Measurements from ENCODE around the gene RFTN2.
"Not testable (repeated sequence)": the region's sequence is repeated elsewhere in the genome, so short reads cannot be mapped to it uniquely, and the experiment has no call there.

Gene RFTN2

DNA sequence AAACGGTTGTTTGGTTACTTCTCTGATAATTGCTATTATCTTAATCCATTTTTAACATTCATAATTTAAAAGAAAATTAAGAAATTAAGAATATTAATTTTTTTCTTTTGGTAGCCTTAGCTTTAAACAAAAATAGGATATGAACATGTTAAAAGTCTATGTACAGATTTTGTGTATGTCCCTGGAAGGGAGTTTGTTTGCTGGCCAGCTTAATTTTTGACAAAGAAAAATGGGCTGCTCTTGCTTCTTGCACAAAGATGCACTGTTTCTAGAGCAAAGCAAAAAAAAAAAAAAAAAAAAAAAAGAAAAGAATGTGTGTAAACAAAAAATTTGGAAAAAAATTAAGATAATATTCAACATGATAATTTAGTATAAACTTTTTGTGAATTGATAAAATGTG is 1.3 kb downstream of the RFTN2 start:
- no peak for DNase-seq

DNA sequence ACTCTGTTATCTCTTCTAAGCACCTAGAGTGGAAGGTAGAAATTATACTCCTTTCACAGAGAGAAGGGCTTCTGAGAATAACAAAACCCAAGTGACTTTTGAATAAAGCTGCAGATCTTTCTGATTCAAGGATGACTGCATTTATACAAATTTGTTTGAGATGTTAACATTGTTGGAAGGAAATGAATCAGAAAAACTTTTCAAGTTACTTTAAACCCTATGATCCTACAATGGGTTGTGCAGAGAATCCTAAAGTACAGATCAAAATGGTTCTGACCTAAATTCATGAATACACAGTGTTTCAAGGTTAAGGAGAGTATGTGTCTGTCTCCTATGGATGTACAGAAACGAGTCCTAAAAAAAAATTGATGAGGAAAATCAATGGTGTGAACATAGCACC is 1.8 kb downstream of the RFTN2 start:
- no peak for DNase-seq

DNA sequence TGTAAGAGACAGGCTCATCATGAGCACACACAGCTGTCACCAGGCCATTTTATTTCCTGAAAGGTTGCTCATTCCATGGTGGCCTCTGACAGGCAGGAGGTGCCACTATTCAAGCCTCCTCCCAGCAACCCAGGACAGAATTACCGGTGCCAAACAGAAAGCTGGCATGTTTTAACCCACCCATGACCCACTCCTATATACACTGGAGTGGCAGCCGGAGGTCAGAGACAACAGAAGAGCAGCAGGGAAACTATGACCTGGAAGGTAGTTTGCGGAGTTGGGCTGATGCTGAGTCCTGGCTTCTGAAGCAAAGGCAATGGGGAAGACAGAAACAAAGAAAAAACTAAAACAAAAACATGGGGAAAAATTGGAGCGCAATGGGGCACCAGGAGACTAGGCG is 2.3 kb downstream of the RFTN2 start:
- DNase-seq, result no peak

DNA sequence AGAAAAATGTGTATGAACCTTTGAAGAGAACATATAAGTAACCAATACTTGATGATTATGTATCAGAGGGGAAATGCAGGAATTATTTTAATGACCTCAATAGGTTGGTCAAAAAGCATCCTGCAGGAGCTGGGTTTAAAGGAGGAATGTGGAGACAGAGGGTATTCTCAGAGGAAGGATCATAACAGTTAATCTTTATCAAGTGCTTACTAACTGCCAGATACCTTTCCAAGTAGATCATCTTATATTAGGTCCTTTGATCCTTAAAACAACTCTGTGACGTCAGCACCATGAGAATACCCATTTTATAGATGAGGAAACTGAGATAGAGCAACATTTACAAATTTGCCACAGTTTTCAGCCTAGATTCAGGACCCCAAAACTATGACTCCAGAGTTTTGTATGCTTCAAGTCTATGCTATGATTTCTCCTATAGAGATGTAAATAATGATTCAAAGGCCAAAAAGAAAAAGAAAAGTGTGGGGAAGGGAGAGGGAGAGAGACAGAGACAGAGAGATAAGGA is 3.0 kb downstream of the RFTN2 start:
- no peak for DNase-seq

DNA sequence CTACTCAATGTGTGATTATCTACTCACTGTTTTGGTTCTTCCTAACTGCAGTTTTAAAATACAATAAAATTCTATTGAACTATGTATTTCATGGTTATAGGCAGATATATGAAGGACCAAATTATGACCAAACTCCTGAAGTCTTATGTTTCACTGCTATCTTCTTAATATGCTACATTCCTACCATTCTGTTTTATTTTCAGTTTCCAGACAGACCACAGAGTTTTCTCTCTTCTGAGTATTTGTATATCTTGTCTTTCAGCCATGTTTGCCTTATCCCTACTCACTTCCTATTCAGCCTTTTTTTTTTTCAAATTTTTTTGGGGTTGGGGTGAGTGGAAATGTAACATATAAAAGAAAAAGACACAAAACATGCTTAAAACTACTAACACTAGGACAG is 6.3 kb downstream of the RFTN2 start:
- DNase-seq, result no peak

DNA sequence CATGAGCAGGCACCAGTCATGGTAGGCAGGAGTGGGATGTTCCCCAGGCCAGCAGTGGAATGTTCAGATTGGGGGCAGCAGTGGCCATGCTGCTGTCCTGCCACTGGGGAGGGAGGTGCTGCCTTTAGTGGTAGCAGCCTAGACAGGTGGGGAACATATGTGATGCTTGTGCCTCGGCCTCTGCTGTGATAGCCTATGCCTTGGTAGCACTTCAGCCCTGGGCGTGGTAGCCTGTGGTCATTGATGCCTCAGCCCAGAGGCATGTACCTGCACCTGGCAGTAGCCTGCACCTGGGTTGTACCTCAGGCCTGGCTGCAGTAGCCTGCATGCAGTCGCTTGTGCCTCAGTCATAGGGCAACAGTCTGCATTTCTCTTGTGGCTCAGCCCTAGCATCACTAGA is 7.1 kb downstream of the RFTN2 start:
- DNase-seq, result no peak

DNA sequence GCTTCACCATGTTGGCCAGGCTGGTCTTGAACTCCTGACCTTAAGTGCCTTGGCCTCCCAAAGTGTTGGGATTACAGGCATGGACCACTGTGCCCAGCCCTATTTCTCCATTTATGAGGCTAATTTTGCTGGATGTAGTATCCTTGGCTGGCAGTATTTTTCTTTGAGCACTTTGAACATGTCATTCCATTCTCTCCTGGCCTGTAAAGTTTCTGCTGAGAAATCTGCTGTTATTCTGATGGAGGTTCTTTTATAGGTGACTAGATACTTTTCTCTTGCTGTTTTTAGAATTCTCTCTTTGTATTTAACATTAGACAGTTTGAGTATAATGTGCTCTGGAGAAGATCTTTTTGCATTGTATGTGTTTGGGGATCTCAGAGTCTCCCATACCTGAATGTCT is 9.1 kb downstream of the RFTN2 start:
- DNase-seq, result no peak

DNA sequence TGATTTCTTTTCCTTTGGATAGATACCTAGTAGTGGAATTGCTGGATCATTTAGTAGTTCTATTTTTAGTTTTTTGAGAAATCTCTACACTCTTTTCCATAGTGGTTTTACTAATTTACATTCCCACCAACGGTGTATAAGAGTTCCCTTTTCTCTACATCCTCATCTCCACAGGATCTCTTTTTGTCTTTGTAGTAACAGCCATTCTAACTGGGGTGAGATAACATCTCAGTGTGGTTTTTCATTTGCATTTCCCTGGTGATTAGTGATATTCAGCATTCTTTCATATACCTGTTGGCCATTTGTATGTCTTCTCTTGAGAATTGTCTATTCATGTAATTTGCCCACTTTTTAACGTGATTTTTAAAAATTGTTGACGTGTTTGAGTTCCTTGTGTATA is 13.8 kb downstream of the RFTN2 start:
- no peak for DNase-seq

DNA sequence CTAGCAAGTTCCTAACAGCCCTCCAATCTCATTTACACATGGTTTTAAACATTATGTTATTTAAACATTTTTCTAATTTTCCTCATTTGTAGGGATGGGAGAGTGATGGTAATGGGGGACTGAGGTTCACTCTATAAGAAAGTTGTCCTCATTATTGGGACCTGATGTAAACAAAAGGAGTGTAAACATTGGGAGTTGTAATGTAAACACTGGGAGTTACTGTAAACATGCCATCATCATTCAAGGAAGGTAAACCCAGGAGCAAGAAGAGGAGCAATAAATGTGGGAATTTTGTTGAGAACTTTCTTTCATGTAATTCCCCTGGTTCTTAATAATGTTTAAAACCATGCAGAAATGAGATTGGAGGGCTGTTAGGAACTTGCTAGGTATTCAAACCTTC is 17.8 kb downstream of the RFTN2 start:
- DNase-seq, result no peak

DNA sequence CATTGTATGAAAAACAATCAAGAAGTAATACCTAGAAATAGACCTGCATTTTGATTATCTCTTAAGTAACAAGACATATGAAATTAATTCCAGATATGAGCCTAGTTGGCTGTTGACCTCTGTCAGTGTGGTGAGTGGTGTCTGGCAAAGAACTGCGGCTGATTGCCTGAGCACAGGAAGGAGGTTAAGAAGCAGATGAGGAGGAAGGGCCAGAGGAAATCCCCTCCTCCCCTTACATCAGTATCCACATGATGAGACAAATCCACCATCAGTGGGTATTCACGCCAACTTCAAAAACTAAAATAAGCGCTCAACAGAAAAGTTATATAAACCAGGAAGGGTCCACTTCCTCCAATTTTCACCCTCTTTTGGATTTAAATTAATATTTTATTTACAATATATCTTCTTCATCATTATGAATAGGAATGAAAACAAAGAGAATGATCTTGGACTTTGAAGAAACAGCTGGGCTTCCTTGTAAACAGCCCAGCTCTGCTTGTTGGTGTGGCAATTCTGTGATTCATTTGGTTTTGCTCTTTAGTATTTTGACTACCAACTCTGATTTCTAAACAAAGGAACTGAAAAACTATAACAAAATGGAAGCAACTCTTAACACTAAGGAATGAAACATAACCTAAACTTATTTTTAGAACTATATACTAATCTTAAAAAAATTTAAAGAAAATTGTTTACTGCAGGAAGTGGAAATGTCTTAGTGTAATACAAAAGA is 27.3 kb downstream of the RFTN2 start:
- no peak for DNase-seq

DNA sequence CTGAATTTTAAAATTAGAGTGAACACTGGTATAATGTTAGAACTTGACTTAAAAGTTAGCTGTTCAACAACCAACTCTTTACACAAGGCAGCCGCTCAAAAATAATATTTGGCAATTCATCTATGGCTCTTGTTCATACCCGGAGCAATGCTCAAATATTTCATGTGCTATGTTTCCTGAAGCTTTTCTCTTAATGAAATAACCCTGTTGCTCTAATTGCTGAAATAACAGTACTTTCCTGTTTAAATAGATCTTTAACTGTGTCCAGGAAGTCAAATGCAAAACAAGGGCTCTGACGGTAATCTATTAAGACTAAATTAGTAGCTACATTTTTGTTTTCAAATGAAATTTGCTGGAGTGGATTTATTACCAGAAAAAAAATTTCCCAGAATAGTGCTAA is 33.7 kb downstream of the RFTN2 start:
- DNase-seq, result no peak

DNA sequence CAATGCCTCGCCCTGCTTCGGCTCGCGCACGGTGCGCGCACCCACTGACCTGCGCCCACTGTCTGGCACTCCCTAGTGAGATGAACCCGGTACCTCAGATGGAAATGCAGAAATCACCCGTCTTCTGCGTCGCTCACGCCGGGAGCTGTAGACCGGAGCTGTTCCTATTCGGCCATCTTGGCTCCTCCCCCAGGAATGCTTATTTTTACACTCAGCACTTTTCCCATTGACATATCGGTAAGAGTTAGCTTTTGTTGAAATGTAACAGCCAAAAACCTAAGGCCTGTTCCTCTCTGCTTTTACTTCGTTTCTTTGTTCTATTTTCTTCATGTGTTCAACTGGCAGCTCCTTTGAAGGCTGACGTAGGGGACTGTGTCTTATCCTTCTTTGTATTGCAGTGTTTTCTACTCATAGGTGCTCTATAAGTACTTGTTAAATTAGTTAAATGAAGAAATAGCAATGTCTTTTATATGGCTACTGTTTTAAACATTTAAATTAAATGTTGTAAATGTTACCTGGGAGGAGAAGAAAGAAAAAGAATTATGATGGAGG is 34.7 kb downstream of the RFTN2 start:
- not testable (repeated sequence) for DNase-seq

DNA sequence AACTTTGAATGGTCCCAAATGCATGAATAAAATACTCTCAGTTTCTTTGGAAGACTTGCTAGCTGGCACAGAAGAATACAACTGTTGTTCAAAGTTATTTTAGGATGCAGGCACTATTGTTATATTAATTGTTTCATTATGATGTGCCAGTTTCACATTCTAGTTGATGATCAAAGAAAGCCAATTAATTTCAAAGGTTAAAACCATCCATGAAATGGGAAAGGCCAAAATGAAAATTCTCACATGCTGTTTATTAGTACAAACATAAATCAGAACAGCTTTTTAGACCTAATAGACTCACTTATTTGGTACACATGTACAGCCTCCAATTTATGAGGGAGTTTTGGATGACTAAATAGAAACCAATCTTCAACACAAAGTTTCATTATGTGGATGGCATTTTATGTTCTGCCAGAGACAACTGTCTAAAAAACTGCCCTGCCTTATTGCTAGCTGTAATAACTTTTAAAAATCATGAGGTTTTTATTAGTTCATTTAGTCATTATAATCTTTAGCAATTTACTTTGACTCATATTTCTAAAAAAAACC is 42.2 kb downstream of the RFTN2 start:
- no peak for DNase-seq

DNA sequence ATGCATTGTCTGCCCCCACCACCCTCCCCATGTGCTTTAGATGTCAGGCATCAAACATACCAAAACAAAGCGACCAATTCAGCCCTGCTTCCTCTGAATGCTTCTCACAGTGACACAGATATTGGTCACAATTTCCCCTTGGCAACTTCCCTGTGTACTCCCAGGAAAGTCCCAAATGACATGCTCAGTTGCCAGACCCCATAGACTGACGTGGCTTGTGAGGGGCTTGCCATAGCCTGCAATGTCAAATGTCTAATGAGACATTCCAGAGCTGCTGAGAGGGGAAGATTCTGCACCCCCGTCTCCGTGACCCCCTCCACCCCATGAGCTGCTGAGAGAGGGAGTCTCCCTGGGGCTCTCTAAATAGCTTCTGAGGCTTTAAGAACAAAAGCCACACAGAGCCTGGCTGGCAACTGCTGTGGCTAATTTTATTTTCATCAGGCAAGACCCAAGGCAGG is 47.3 kb downstream of the RFTN2 start:
- DNase-seq, result no peak

DNA sequence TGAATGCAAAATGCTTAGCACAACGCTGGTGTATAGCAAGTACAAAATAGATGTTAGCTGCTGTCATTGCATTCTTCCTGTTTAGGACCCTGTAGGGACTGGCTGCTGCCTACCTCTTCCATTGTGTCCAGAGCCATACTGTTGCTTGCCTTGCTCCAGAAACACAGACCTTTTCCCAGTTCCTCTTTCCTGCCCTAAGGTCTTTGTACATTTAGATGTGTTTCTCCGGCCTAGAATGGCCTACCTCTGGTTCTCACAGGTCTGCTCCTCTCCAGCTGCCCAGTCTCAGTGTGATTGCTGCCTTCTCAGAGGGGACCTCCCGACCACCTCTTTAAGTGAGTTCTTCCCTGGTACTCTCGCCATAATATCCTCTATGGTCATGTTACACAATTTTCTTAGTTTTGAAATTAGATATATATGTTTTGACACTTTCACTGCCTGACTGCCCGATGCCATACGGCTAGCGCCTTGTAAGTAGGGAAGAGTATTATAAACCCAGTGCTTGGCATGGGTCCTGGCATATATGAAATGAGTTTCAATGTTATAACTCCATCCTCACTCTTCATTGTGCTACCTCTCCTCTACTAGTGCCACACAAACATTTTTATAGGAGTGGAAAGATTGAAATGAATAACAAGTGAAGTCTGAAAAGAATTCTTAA is 48.3 kb downstream of the RFTN2 start:
- no peak for DNase-seq

DNA sequence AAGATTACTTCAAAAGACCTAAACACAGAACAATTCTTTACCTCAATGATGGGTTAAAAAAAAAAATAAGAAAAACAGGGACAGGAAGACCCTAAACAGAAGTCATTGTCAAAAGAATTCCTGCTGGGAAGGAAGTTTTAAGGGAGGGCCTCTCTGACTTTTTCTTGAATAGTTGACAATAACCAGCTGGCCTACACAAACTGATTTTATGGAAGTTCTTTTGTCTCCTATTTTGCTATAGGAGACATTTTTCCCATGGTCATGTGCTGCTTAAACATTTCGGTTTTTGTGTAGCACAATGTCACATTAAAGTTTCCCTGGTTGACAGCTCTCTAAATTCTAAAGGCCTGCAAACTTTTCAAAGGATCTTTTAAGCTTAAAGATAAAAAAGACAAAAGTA is 55.3 kb downstream of the RFTN2 start:
- DNase-seq, result no peak

DNA sequence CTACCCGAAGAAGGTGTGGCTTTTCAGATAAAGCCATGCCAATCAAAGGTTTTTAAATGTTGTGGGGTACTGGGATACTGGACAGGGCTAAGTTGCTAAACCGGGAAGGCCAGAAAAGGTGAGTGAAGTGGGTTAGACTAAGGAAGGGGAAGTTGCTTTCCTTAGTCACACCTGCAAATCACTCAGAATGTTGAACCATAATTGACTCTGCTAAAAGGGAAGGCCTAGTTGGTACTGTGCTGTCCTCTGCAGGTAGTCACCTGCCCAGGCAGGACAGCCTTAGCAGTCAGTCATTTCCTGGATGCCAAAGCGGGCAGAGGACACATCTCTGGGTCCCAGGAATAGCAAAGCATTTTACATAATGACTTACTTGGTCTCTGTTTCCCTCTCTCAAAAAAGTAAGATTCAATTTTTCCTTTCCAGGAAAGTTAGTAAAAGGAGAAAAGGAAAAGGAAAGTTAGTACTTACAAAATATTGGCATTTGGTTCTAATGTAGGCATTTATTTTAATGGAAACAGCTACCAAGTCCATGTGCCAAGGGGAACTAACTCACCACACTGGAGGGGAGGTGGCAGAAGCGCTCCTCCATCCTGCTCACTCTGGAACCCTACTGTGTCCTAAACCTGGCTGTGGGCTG is 60.3 kb downstream of the RFTN2 start:
- DNase-seq, result no peak

DNA sequence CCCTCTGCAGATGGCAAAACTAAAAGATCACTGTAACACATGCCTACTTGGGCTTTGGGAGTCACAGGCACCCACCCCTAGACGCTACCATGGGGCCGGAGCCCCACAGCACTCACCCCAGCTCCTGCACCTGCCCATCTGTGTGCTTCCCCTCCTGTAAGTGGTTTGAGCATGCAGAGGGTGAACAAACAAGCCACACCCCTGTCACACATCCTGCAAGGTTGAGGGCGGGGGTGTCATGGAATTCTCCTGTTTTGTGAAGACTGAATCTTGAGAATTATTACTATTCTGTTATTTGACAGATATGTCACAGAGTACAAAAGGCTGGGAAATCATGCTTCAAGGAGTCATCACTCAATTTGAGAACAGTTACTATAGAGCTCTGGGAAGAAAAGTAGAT is 60.9 kb downstream of the RFTN2 start:
- no peak for DNase-seq

DNA sequence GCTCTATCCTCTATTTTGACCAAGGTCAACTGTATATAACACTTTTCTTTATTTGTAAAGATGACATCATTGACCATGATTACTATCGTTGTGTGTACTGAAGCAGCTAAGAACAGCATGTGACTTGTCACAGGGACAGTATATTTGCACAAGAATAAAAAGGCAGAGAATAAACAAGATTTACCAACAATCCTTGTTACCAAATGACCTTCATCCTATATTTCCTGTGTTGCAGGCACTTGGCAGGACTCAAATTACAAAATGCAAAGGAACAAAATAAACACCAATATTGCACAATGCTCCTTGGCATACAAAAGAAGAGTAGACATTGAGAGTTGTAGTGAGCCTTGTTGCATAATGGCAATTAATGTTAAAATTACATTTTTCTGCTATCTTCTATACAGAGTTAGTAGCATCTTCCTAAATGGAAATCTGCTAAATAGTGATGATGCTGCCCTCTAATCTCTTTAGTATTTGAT is 61.8 kb downstream of the RFTN2 start:
- no peak for DNase-seq

DNA sequence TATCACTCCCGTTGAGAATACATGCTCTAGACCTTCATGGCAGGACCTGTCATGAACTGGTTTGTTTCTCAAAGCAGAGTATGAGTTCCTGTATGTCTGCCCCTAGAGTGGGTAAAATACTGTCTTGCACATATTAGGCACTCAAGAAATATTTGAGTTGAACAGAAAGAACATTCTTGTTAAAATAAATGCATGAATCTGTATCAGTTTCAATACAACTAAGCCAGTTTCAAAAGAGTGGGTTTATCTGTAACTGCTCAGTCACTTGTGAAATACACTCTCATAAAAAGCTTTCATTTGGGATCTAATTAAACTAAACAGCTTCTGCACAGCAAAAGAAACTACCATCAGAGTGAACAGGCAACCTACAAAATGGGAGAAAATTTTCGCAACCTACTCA is 69.2 kb downstream of the RFTN2 start:
- DNase-seq, result no peak

DNA sequence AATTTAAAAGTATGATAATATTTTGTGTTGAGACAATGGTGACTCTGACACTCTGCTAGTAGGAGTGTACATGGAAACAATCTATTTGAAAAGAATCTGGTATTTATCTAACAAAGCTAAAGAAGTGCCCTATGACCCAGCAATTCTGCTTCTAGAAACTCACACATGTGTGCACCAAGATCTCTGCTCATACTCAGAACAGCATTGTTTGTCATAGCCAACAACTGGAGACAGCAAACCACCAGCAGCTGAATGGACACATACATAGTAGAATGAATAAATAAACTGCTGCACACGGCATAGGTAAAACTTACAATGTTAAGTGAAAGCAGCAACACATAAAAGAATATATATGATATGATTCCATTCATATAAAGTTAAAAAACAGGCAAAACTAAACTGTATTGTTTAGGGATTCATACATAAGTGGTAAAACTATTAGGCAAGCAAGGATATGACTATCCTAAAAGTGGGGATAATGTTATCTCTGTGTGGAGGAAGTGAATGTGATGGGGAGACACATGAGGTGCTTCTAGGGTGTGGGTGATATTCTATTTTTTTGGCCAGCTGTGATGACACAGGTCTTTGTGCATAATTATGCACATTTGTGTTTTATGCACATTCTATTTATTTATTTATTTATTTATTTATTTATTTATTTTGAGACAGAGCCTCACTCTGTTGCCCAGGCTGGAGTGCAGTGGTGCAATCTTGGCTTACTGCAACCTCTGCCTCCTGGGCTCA is 71.1 kb downstream of the RFTN2 start:
- no peak for DNase-seq

DNA sequence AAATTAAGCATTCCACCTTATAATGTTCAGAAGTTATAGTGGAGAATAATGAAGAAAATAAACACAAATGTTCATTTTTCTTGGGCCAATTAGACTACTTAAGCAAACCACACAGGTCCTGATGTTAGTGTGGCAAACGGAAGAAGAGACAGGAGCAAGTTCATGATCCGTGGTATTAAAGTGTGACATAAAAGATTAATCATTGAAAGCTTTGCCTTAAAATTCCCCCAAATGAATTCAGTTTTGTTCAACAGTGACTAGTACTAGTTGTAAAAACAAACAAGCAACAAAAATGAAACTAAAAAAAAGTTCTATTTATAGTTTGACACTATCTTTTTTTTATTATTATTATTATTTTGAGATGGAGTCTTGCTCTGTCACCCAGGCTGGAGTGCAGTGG is 73.7 kb downstream of the RFTN2 start:
- DNase-seq, result no peak

DNA sequence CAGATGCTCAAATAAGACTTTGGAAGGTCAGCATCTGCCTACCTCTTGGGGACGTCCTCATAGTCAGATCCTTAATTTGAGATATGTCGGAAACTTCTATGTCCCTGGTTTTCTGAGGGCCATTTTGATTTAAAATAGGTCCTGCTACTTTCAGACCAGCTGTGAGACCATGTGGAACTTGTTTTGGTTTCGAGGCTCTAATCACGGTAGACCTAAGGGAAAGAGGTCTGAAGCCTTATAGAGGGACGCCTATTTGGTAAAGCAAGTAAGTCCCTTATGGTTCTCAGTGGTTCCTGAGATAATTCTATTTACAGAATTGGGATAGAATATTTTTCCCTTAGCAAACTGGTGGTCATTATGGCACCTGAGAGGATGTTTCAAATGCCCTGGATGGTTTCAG is 75.1 kb downstream of the RFTN2 start:
- no peak for DNase-seq
